ENCODE results near the gene MLLT6. TPM values are rescaled to one million over a fixed set of nuclear protein-coding genes. Genes with fewer than 3 reads are reported as not detected.

MLLT6 gene
- total and polyA plus RNA-seq, 2 of the 13 experiments (the other 11 are each of a cell fraction or from before 2014, with no cell fraction given) = 50.7 to 69.5 TPM

GRCh38 chr17:38751808-38752307, 46.8 kb downstream of the MLLT6 start (continued):
- no peak for TF ChIP-seq GRHL1 (CRISPR knock-in tag; conservative IDR thresholded peaks at IDR 0.05)
- TF ChIP-seq ZIK1 (CRISPR knock-in tag; IDR thresholded peaks at IDR 0.05; ENCODE audit: borderline replicate concordance, low read depth) = peak; percentile 57
- no peak for TF ChIP-seq ZNF275 (CRISPR knock-in tag; IDR thresholded peaks at IDR 0.05; ENCODE audit: borderline replicate concordance)
- peak; percentile 76; the same call in 1 of the 2 replicates for TF ChIP-seq HIVEP1 (CRISPR knock-in tag; IDR thresholded peaks at IDR 0.05)
- no peak for TF ChIP-seq PAF1 (CRISPR knock-in tag; IDR thresholded peaks at IDR 0.05)
- peak; percentile 48 for TF ChIP-seq ZFP36 (IDR thresholded peaks at IDR 0.05; ENCODE audit: borderline replicate concordance, low read depth, low read length, partially characterized antibody)
- TF ChIP-seq RBM22 (optimal IDR thresholded peaks at IDR 0.05; ENCODE audit: low read length) = peak; percentile 98
- TF ChIP-seq HDAC6 (IDR thresholded peaks at IDR 0.05; ENCODE audit: low read depth, low read length) = no peak
- peak; percentile 96 for TF ChIP-seq ZMAT3 (CRISPR knock-in tag; conservative IDR thresholded peaks at IDR 0.05)
- TF ChIP-seq ARNTL (CRISPR knock-in tag; IDR thresholded peaks at IDR 0.05) = no peak
- TF ChIP-seq MLXIP (CRISPR knock-in tag; IDR thresholded peaks at IDR 0.05; ENCODE audit: borderline replicate concordance) = no peak
- TF ChIP-seq ZNF672 (CRISPR knock-in tag; IDR thresholded peaks at IDR 0.05) = no peak
- TF ChIP-seq NR2F1 (CRISPR knock-in tag; IDR thresholded peaks at IDR 0.05) = no peak
- TF ChIP-seq ZNF615 (CRISPR knock-in tag; IDR thresholded peaks at IDR 0.05; ENCODE audit: borderline replicate concordance) = no peak
- no peak for TF ChIP-seq NFAT5 (CRISPR knock-in tag; IDR thresholded peaks at IDR 0.05)
- no peak for TF ChIP-seq DMAP1 (CRISPR knock-in tag; IDR thresholded peaks at IDR 0.05)
- peak; percentile 95 for TF ChIP-seq CEBPG (CRISPR knock-in tag; IDR thresholded peaks at IDR 0.05)
- TF ChIP-seq ZBTB1 (CRISPR knock-in tag; IDR thresholded peaks at IDR 0.05; ENCODE audit: borderline replicate concordance) = no peak
- TF ChIP-seq PITX1 (CRISPR knock-in tag; IDR thresholded peaks at IDR 0.05) = no peak; the same call in 1 of the 2 replicates

Measured in HepG2 (cell line).